Measurements from ENCODE around the gene PTPRQ.
"Not testable (repeated sequence)": the region's sequence is repeated elsewhere in the genome, so short reads cannot be mapped to it uniquely, and the experiment has no call there.

DNA sequence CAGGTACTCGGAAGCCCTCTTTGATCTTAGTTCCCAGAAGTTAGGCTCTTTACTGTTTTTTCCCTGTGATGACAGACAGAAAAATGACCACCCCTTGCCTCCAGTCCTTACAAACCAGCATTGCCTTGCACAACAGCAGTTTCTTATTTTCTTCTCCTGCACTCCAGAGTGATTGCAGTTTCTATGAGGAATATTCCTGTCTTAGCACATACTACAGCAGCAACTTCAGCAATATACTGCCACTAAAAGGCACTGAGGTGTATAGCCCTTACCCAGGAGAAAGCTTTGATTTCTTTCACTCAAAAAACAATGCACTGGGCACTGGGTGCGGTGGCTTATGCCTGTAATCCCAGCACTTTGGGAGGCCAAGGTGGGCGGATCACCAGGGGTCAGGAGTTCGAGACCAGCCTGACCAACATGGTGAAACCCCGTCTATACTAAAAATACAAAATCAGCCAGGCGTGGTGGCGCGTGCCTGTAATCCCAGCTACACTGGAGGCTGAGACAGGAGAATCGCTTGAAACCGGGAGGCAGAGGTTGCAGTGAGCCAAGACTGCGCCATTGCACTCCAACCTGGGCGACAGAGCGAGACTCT lies 232.1 kb downstream of the PTPRQ start:
- not testable (repeated sequence) for TF ChIP-seq EZH2phosphoT487 (IDR thresholded peaks at IDR 0.05; ENCODE audit: insufficient read depth, low read depth); EZH2 (IDR thresholded peaks at IDR 0.05; ENCODE audit: insufficient read depth, poor library complexity, severe bottlenecking)

Measured in GM23248 (cell line).